Measurements from ENCODE around the gene CYTH1.

CYTH1 gene

DNA sequence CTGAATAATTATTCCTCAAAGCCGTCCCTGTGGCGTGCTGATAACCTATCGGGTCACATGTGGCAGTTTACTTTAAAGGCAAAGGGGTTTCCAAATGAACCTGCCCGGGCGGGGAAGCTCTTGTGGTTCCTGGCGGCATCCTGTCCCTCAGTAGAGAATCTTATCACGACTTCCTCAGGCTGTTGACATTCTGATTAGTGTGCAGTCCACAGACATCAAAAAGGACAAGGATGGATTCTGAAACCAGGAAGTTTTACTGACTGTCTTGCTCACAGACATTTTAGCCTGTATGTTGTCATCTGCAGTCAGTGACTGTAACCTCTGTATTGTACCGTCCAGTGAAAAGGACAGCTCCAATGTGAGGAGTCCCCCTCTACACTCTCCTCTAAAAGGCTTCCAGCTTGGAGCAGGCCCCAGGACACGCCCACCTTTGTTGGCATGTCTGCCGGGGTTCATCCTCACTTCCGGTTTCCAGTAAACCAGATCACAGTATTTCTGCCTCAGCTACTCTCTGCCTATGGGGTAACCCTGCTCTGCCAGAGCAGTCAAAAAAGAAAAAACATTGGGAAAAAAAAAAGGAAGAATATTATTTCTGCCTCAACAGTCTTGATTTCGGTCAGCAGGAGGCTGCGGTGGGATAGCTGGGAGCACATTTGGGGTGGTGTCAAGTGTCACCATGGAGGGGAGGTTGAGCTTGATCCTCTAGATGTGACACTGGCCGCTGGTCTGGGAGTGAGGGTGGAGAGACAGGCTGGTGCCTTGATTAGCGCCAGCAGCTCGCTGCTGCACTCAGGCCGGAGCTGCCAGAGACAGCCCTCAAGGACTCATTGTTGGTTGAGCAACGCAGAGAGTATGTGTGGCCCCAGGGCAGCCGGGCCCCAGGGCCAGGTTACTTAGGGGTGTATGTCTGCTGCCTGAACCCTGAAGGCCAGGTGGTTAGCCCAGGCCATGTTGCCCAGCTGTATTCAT, 115.8 kb downstream of the CYTH1 start:
- peak; percentile 42 for DNase-seq

DNA sequence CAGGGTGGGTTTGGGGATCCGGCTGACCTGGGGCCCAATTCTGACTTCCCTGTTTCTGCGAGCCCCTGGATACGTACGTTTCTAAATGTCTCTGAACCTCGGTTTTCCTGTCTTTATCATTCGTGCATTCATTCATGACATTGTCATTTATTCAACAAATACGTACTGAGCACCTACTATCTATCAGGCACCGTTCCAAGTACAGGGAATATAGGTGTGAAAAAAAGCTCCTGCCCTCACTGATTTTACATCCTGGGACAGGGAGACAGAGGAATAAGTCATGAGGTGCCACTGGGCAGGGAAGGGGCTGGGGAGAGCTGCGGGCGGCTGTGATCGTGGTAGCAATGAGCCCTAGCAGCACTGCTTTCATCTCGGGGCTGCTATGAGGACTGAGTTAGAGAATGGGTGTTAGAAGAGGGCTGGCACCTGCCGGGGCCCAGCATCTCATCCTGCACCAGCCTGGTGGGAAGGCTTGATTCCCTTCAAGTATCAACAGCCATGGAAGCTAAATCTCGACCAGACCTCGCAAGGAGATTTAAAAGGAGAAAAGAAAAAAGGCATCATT, 116.6 kb downstream of the CYTH1 start:
- no peak for DNase-seq

DNA sequence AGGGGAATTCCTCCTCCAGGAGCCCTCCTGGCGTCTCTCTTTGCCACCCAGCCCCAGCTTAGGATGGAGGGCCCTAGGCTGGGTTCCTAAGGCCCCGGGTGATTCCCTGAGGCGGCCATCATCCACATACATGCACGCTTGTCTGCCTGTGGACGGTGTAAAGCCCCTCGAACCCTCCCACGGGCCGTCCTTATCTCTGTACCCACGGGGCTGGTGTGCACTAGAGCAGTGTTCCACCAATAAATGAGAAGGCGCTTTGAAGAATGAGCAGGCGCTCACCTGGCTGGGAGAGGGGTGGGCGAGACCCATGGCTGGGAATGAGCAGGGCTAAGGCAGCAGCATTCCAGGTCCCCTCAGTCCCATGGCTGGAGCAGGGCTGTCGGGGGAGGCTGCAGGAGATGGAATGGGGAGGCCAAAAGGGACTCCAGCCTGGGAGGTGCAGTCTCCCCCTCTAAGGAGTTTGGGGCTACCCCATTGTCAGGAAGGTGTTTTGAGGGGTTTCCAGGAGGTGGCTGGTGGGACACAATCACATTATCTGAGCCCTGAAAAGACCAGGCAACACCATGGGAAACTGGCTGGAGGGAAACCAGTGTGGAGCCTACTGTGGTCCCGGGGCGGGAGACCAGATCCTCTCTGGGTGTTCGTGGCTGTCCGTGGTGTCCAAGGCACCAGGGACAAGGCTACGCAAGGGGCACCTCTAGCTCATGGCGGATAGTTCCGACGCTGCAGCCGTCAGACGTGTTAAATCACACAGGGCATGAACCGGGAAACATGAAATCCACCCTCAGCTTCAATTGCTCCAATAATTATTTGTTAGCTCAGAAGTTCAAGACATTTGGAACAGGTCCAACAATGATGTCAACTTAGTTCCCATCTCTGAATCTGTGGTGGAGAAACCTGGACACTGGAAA, 117.3 kb downstream of the CYTH1 start:
- no peak for DNase-seq

DNA sequence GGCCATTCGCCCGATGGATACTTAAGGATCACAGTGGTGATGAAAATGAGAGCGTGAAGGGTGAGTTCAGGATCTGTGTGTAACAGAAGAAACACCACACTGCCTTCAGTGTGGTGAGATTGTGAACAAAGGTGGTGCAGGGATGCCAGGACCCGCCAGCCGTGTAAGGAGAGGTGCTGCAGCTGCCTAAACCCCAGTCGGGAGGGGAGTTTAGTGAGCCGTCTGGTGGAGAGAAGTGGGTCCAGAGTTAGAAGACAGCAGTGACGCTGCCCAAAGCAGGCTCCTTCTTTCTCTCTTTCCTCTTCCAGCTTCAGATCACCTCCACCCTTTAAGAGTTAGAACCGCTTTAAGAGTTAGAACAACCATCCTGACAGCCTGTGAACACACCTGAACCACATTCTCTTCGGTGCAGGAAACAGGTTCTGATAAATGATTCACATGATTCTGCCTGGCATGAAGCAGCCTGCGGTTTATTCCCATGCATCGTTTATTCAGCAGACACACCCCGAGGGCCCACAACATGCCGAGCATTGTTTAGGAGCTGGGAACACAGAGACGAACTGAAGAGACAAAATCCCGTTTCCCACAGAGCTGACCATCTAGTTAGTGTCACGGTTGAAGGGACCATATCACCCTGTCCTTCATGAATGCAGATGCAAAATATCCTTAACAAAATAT, 120.8 kb downstream of the CYTH1 start:
- no peak for DNase-seq

DNA sequence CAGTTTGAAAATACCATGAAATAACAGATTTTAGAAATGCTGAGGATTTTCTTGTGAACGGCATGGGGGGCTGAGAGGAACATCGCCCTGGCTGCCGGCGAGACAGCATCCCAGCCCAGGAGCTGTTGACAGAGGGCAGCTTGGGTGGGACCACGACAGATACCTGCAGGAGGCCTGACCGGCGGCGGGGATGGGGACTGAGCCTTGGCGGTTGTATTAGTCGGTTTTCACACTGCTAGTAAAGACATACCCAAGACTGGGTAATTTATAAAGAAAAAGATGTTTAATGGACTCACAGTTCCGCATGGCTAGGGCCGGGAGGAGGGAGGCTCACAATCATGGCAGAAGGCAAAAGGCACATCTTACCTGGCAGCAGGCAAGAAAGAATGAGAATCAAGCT, 122.5 kb downstream of the CYTH1 start:
- DNase-seq: no peak

DNA sequence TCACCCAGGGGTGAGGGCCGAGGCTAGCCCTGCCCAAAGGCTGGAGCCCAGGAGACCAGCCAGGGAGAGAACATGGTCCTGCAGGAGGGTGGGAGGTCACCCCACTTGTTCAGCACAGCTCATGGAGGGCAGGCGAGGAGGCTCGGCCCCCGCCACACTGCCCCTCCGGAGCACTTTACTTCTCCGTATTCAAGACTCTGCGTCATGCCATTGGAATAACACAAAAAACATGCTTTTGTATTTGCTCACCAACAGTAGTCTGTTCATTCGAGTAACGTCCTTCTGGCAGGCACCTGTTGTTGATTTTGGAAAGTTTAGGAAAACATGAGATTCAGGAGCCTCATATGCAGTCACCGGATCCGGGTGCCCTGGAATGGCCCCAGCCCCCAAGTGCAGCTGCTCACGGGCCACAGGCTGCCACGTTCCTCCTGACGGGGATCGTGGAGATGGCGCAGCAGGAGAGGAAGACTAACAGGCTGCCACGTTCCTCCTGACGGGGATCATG, 123.7 kb downstream of the CYTH1 start:
- DNase-seq: no peak

DNA sequence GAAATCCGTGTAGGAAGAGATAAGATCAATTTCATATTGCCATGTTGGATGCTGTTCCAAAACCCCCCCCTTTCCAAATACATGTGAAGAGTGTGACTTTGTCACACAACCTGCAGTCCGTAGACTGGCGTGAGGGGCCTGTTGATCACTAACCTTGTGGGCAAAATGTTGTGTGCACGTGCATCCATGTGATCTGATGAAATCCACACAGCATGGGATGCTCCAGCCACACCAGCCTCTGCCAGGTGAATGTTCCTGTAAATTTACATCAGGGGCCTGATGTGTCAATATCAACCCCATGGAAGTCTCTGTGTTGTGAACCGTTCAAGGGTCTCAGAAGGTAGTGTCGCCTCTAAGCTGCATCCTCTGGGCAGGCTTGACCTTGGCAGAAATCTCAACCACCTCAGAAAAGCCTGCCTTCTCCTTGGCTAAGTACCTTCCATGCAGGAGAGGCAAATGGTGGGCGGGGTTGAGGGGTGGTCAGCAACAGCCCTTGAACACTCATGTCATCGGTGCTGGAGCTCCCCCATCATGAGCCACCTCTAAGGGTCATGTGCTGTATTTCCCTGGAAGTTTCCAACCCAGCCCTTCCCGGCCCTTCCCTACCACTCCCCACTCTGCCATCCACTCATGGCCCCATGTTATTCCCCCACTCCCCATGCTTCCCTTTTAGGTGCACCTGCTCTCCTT, 126.7 kb downstream of the CYTH1 start:
- no peak for DNase-seq

DNA sequence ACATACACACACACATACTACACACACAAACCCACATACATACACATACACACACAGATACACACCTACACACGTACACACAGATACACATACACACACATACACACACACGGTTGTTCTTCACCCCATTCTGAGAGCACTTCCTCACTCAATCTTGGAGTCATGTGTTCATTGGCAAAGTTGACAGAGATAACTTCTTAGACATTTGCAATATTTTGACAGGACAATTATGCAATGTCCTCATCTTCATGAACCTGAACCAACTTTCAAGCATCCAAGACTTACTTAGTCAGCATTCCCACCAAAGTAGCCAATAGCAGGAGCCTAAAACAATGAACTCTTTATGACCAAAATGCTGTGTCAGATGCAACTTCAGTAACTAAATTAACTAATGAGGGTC, 127.7 kb downstream of the CYTH1 start:
- no peak for DNase-seq

DNA sequence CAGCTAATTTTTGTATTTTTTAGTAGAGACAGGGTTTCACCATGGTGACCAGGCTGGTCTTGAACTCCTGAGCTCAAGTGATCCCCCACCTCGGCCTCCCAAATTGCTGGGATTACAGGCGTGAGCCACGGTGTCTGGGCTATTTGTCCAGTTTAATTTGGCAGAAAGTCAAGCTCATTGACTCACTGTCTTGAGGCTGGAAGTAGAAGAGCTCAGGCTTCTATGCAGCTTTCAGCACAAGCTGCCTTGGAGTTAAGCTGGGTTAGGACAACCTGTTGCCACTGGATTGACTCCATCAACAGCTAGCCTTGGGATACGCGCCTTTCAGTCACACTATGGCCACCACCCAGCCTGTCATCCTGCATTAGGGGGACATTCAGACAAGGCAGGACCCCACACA, 128.7 kb downstream of the CYTH1 start:
- DNase-seq: no peak

DNA sequence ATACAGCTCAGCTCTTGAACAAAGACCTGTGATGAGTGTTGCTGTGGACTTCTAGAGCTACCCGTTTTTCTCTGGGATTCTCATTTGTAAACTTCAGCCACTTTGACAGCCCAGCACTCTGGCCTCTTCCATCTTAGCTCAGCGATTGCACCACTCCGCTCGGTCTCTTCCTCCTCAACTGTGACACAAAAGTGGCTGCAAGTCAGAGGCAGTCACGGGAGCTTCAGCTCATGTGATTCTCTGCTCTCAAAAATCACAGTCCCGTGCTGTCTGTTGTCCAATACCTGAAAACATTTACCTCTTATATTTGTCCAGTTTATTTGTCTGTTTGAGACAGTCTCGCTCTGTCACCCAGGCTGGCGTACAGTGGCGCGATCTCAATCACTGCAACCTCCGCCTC, 129.2 kb downstream of the CYTH1 start:
- DNase-seq: no peak

DNA sequence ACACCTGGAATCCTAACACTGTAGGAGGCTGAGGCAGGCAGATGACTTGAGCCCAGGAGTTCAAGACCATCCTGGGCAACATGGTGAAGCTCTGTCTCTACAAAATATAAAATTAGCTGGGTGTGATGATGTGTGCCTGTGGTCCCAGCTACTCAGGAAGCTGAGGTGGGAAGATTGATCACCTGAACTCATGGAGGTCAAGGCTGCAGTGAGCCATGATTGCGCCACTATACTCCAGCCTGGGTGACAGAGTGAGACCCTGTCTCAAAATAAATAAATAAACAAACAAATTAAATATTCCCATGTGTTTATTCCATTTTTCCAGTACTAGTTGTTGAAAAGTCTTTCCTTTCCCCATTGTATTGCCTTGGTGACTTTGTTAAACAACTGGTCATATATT, 130.0 kb downstream of the CYTH1 start:
- DNase-seq: no peak

DNA sequence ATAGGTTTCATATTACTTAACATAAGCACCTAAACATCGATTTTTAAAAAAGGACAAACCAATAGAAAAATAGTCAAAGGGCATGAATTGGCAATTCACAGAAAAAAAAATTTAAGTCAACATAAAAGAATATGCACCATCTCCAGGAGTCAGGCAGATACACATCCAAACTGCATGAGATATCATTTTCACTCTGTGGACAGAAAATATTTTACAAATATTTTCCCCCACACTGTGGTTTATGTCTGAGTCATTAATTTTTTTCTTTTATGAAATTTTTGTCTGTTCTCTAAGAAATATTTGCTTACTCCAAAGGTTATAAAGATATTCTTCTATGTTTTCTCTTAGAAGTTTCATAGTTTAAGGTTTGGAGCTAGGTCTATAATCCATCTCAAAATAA, 130.5 kb downstream of the CYTH1 start:
- no peak for DNase-seq

DNA sequence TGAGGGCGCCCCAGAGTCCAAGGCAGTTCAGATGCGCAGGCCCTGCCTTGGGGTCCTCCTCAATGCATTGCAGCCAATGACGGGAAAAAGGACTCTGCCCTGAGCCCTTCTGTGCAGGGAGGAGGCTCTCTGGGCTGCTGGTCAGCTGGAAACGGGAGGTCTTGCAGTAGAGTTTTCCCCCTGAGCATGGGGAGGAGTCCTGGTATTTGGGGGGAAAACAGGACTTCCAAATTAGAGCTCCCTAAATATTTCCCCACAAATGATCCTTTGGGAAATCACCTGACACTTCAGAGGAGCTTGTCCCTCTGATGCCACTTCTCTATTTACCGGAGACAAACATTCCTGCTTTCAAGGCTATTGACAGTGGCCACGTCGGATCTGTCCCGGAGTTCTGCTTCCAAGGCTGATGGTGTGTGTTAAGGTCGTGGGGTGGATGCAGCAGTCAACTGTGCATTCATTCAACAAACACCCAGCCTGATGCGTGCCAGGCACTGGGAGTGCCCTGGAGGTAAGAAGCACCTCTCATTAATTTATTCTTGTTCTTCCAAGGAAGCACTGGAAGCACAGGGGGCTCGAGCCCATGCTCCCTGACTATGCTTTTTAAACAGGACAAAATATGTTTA, 131.9 kb downstream of the CYTH1 start:
- no peak for DNase-seq

DNA sequence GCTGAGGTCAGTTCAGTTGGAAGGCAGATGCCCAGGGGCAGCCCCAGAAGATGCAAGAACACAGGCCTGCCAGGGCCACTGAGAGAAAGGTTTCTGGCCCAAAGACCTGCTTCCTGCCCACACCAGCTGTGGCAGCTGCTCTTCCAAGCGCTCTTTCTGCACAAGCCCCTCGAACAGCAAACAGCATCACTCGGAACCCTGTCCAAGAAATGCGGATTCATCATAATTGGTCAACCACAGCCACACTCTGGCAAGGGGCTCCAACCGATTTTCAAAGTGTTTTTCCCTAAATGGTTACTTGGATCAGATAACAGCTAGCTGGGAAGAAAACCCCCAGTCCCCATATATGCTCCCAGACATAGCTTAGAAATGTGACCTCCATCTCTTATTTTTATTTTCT, 133.8 kb downstream of the CYTH1 start:
- no peak for DNase-seq

DNA sequence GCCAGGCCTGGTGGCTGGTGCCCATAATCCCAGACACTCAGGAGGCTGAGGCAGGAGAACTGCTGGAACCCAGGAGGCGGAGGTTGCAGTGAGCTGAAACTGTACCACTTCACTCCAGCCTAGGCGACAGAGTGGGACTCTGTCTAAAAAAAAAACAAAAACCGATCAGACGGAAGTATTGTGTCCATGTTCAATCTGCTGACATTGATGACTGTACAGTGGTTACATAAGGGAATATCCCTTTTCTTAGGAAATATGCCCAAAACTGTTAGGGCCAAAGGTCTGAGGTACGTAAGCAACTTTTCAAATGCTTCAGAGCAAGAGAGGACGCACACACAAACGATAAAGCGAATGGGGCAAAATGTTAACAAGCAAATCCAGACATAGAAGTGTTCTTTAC, 135.0 kb downstream of the CYTH1 start:
- DNase-seq: no peak

DNA sequence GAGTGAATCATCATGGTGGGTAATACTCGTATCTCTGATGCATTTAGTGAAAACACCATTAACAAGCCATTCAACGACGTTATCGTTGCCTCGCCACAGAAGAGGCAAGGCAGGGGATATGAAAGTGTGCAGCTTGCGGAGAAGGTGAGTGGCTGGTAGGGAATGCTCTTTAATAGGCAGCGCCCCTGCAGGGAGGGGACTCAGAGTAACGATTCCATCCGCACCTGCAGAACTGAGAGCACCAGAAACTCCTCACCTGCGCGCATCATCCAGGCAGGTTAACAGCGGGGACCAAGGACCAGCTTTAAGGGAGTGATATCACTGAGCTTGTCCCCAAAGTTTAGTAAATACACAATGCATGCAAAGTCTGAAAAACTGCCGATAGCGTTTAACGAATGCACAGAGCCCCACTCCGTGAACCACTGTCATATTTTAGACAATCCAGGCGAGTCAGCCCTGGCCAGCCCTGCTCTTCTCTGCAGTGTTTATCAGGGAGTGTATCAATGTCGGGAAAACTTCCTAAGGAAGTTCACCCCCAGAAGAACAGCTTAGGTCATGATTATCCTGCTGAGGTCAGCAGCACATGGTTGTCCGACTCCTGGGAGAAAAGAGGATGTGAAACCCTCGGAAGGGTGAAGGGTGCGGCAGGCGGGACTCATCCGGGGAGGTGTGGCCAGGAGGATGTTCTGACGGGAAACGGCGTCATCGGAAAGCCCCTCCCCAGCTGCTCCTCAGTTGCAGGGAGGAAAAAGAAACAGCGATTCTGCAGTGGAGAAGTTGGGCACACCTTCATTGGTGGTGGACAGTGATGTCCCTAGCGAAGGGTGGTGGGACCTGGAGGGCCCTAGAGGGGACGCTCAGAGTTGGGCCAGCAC, 136.4 kb downstream of the CYTH1 start:
- DNase-seq: peak; percentile 61

DNA sequence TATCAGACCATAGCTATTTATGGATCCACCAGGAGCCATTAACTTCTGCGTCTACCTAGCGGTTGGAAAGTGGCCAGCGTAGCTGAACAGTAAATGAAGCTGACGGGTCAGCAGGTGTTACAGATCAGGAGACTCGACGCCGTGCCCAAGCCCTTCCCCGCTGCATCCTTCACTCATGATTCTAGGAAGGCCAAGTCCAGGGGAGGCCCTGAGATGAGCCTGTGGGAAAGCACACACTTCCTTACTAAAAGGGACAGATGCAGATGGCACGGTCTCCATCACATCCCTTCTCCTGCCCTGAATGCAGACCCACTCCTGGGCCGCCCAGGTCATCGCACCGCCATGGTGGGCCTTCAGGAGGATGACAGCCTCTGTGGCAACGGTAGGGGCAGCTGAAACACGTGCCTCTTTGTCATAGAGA, 137.1 kb downstream of the CYTH1 start:
- no peak for DNase-seq

DNA sequence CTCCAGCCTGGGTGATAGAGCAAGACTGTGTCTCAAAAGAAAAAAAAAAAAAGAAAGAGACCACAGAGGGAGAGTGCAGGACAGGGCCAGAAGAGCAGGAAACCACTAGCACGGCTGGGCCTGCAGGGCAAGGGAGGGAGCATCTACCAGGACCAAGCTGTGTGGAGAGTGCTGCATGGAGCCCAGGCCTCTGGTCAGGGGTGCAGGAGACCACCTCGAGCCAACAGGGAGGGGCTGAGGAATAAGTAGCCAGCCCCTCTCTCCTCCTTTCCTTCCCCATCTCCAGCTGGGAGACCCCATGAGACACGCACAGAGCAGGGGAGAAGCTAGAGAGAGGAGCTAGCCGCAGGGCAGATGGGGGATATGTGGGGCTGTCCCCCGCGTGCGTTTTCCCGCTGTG, 137.8 kb downstream of the CYTH1 start:
- DNase-seq: no peak

DNA sequence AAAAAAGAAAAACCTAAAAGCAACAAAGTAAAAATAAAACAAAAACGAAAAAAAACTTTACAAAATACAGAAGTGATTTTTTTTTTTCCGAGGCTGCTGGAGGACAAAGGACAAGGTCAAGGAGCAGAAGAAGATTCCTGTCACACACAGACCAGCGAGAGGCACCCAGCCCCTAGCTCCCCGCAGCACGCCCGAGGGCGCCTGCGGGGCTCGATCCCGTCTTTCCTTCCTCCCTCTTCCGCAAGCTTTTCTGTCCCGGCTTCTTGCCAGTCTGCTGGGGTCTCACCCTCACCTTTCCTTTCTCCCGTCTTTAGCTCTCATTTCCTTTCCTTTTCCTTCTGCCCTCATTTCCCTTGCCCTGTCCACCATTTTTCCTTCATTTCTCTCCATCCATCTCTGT, 138.7 kb downstream of the CYTH1 start:
- no peak for DNase-seq

DNA sequence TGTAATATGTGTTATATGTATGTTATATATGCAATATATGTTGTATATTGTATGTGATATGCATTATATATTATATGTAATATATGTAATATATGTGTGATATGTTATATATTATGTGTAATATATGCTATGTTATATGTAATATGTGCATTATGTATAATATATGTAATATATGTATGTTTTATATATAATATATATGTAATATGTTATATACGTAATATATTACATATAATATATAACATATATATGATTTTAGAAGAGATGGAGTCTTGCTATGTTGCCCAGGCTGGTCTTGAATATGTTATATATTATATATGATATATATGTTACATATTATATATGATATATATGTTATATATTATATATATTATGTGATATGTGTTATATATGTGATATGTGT, 139.4 kb downstream of the CYTH1 start:
- no peak for DNase-seq

DNA sequence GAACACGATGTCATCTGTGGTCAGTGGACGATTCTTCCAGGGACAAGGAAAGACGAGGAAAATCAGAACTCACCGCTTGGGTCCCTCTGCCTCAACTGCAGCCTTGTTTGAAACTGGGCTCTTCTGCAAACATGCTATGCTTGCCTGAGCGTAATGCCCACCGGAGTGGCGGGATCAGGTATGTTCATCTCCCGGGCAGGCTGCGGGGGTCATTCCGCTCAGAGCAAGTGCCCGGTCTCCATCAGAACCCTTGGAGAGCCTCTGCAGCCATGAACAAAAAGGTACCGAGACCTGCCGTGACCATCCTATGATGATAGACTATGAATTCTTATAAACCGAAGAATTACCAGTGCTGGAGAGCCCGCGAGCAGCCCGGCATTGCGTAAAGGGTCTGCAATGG, 140.4 kb downstream of the CYTH1 start:
- DNase-seq: no peak

All from activated naive CD4-positive, alpha-beta T cell treated with anti-CD3 and anti-CD28 coated beads, Interleukin-2, amount 50 U/mL, for 16 hours (primary cell).